Smooth muscle cell (in vitro differentiated cells): Measurements from ENCODE around the gene TRAF3IP1. TPM values are rescaled to one million over a fixed set of nuclear protein-coding genes. Genes with fewer than 3 reads are reported as not detected.

Experiments
- DNase-seq: peaks from one replicate; lab custom pipeline; 2025; ENCODE audit not compliant: unreplicated experiment; lab: John Stamatoyannopoulos, UW
- H2AFZ ChIP-seq: fragments of 200-600 bp; sonication (generic); 2 replicates; pipeline ENCODE4 v1.6.0; 2016; ENCODE audit warnings: antibody characterized with exemption, low read depth, mild to moderate bottlenecking
- H3F3A ChIP-seq: fragments of 200-600 bp; sonication (generic); 2 replicates; pipeline ENCODE4 v1.6.0; 2017; ENCODE audit warnings: antibody characterized with exemption, low read depth
- H3K27ac ChIP-seq: fragments of 200-600 bp; sonication (generic); 2 replicates; pipeline ENCODE4 v1.5.1; 2016; ENCODE audit warnings: low read depth, mild to moderate bottlenecking
- H3K27me3 ChIP-seq: fragments of 200-600 bp; sonication (generic); 2 replicates; pipeline ENCODE4 v1.6.1; 2016; ENCODE audit warnings: low read depth, mild to moderate bottlenecking
- H3K36me3 ChIP-seq: fragments of 200-600 bp; sonication (generic); 2 replicates; pipeline ENCODE4 v1.5.1; 2016; ENCODE audit warnings: low read depth
- H3K4me1 ChIP-seq: fragments of 200-600 bp; sonication (generic); 2 replicates; pipeline ENCODE4 v1.5.1; 2016; ENCODE audit warnings: low read depth
- H3K4me2 ChIP-seq: fragments of 200-600 bp; sonication (generic); 2 replicates; pipeline ENCODE4 v1.6.0; 2016; ENCODE audit warnings: mild to moderate bottlenecking
- H3K4me3 ChIP-seq: fragments of 200-600 bp; sonication (generic); 2 replicates; pipeline ENCODE4 v1.5.1; 2016; ENCODE audit warnings: mild to moderate bottlenecking
- H3K79me2 ChIP-seq: fragments of 200-600 bp; sonication (generic); 2 replicates; pipeline ENCODE4 v1.6.0; 2016; ENCODE audit warnings: low read depth, mild to moderate bottlenecking
- H3K9ac ChIP-seq: fragments of 200-600 bp; sonication (generic); 2 replicates; pipeline ENCODE4 v1.6.0; 2016; ENCODE audit warnings: low read depth
- H3K9me3 ChIP-seq: fragments of 200-600 bp; sonication (generic); replicated peaks from 2 replicates; pipeline ENCODE4 v1.5.1; 2016; ENCODE audit warnings: low read depth
- H4K20me1 ChIP-seq: fragments of 200-600 bp; sonication (generic); 2 replicates; pipeline ENCODE4 v1.6.0; 2016; ENCODE audit warnings: low read depth
- CTCF ChIP-seq: fragments of 200-600 bp; sonication (generic); IDR thresholded peaks from 2 replicates; pipeline ENCODE4 v1.5.1; 2017; ENCODE audit warnings: borderline replicate concordance, mild to moderate bottlenecking, antibody characterized with exemption; ENCODE audit not compliant: insufficient read depth, poor library complexity, severe bottlenecking
- WGBS: methylation state at CpG from one replicate; pipeline ENCODE4 v1.1.7; 2016; ENCODE audit warnings: low lambda C conversion rate; 5-methylcytosine and 5-hydroxymethylcytosine counted together
- polyA plus RNA-seq: library from polyadenylated mRNA; unstranded; fragments of >200 nt; fragmentation: Nextera tagmentation; extraction: Ambion mirVana; gene quantifications from 2 replicates; pipeline ENCODE4 v1.2.1, GENCODE V29; 2016
- total RNA-seq: library from RNA; depleted of rRNA; stranded (reverse); fragments of >200 nt; gene quantifications from 2 replicates; pipeline ENCODE4 v1.2.3, GENCODE V29; 2014

Gene TRAF3IP1
- total and polyA plus RNA-seq, 2 experiments from 2014 or later: 5.3 to 7.5 TPM

DNA sequence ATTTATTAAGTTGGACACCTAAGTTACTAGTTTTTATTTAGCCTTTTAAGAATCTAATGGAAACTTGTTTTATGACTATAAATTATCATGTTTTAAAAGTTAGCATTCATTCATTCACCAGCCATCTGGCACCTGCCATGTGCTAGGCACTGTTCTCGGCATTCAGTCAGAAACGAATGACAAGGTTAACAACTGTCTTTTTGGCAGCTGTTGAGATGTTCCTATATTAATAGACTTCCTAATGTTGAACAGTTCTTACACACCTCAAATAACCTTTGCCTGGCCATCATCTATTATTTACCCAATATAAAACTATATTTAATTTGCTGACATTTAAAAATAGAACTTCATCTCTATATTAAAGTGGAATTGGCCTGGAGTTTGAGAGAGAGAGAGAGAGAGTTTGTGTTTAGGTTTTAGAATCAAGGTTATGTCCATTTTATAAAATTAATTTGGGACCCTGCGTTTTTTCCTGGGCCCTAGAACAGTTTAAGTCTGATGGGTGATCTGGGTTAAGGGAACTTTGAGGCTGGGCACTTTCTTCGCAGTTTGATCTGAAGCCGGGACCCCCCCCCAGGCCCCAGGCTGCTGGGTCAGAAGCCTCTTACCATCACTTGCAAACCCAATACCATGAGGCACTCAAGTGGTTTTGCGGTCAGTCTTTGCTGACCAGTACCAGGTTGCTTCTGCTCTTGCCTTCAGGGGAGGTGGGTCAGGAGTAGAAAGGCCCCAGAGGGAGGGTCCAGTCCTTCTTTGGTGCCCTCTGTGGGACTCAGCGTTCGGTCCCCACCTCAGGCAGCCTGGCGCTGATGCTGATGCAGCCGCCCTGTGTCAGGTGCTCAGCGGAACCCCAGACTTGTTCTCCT is 58.1 kb downstream of the TRAF3IP1 start:
- H3K4me2 ChIP-seq: no peak overlapping the region
- no peak overlapping the region for H3K9ac ChIP-seq
- no peak for TF ChIP-seq CTCF

GRCh38 chr2:238379096-238379810 is 58.9 kb downstream of the TRAF3IP1 start:
- Histone ChIP-seq H3K9ac (no peak overlapping the region), H3K4me3 (no peak overlapping the region), H4K20me1 (no peaks in the 10 kb centered on the region), H3K79me2 (no peaks in the 10 kb centered on the region), H3K27me3 (no peaks in the 10 kb centered on the region), H3K36me3 (no peaks in the 10 kb centered on the region), H3K9me3 (no peaks in the 10 kb centered on the region), H3F3A (no peaks in the 10 kb centered on the region), H3K4me2 (no peak overlapping the region), H3K27ac (no peak overlapping the region), H2AFZ (no peak overlapping the region), H3K4me1 (no peaks in the 10 kb centered on the region)
- WGBS: 84% methylated on average over 15 of the region's 15 CpGs
- no peak for TF ChIP-seq CTCF
- DNase-seq: no peak

More for the DNA sequence above, 58.1 kb downstream of the TRAF3IP1 start:
- Histone ChIP-seq H3F3A (no peaks in the 10 kb centered on the region), H3K27ac (no peak overlapping the region), H3K9me3 (no peaks in the 10 kb centered on the region), H4K20me1 (no peaks in the 10 kb centered on the region), H3K4me1 (no peaks in the 10 kb centered on the region), H3K4me3 (no peak overlapping the region), H3K79me2 (no peaks in the 10 kb centered on the region), H3K27me3 (no peaks in the 10 kb centered on the region), H2AFZ (no peak overlapping the region), H3K36me3 (no peaks in the 10 kb centered on the region)
- no peak for DNase-seq
- WGBS: 92% methylated on average over 11 of the region's 11 CpGs

DNA sequence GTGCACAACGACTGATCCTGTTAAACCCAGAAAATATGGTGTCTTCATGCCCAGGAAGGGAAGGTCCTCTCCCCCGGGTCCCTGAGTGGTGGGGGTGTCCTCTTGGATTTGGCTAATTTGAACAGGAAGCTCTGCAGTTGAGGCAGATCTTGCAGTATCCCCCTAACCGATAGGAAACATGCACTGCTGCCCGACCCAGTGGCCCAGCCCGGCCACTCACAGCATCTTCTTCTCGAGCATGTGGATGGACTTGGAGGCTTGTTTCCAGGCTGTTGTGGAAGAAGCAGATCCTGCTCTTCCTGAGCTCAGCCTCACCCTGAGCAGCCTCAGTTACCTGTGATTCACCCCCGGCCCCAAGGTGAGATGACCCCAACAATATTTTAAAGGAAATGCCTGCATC is 60.0 kb downstream of the TRAF3IP1 start:
- TF ChIP-seq CTCF: no peak
- H2AFZ ChIP-seq: no peak overlapping the region
- no peaks in the 10 kb centered on the region for H4K20me1 ChIP-seq
- no peaks in the 10 kb centered on the region for H3K9me3 ChIP-seq
- no peaks in the 10 kb centered on the region for H3K4me1 ChIP-seq
- H3K9ac ChIP-seq: no peak overlapping the region
- 73% methylated on average over 7 of the region's 7 CpGs for WGBS
- no peak overlapping the region for H3K4me3 ChIP-seq
- DNase-seq: no peak
- no peaks in the 10 kb centered on the region for H3F3A ChIP-seq
- H3K79me2 ChIP-seq: no peaks in the 10 kb centered on the region
- H3K27ac ChIP-seq: peak overlapping the region; percentile 62
- H3K4me2 ChIP-seq: no peak overlapping the region
- no peaks in the 10 kb centered on the region for H3K27me3 ChIP-seq
- no peaks in the 10 kb centered on the region for H3K36me3 ChIP-seq
